Caco-2 (cell line): ENCODE data around the gene TRAPPC10. TPM values are rescaled to one million over a fixed set of nuclear protein-coding genes. Genes with fewer than 3 reads are reported as not detected.

Experiments
- BruUV-seq: library from RNA; stranded (reverse); fragments of 400-500 nt; replicated peaks from 2 replicates; lab custom pipeline; 2021; lab: Mats Ljungman, UMichigan
- CTCF ChIA-PET: fragments of 300-600 bp; sonication (Branson Sonifier 250); formaldehyde crosslinking; loops from one replicate; lab custom pipeline; 2022; ENCODE audit warnings: antibody characterized with exemption; lab: Charles Lee
- POLR2A ChIA-PET: fragments of 300-600 bp; sonication (Branson Sonifier 250); formaldehyde crosslinking; loops from one replicate; lab custom pipeline; 2022; ENCODE audit warnings: antibody characterized with exemption; lab: Charles Lee
- DNase-seq, 2 experiments: peaks; one replicate each; pipeline versions ENCODE4 v3.0.0 to v3.0.0-alpha.2; 2020 to 2022
- H3K27me3 ChIP-seq: replicated peaks from 2 replicates; pipeline ENCODE4 v1.6.0; 2011; ENCODE audit warnings: low read length; ENCODE audit not compliant: control insufficient read depth, insufficient read depth
- H3K36me3 ChIP-seq: 2 replicates; pipeline ENCODE4 v1.5.1; 2011; ENCODE audit warnings: low read length; ENCODE audit not compliant: control insufficient read depth, insufficient read depth
- H3K4me1 ChIP-seq: fragments of 250-450 bp; sonication (Bioruptor Pico); 2 replicates; pipeline ENCODE4 v1.5.1; 2020; ENCODE audit warnings: mild to moderate bottlenecking
- H3K4me3 ChIP-seq: 2 replicates; pipeline ENCODE4 v1.5.1; 2011; ENCODE audit warnings: low read depth, mild to moderate bottlenecking, control low read depth, low read length
- H3K9me3 ChIP-seq: fragments of 250-450 bp; sonication (Bioruptor Pico); 2 replicates; pipeline ENCODE4 v1.5.1; 2020; ENCODE audit warnings: mild to moderate bottlenecking, moderate library complexity
- H3K27ac Mint-ChIP-seq: one replicate; pipeline ENCODE4 v1.8.0; 2022; ENCODE audit warnings: mixed read lengths; ENCODE audit not compliant: unreplicated experiment
- H3K27me3 Mint-ChIP-seq: one replicate; pipeline ENCODE4 v1.8.0; 2022; ENCODE audit warnings: mixed read lengths; ENCODE audit not compliant: insufficient read depth, unreplicated experiment
- H3K36me3 Mint-ChIP-seq: one replicate; pipeline ENCODE4 v1.8.0; 2022; ENCODE audit warnings: mild to moderate bottlenecking, mixed read lengths; ENCODE audit not compliant: insufficient read depth, unreplicated experiment
- H3K4me1 Mint-ChIP-seq: one replicate; pipeline ENCODE4 v1.8.0; 2022; ENCODE audit warnings: low read depth, mixed read lengths; ENCODE audit not compliant: unreplicated experiment
- H3K4me3 Mint-ChIP-seq: one replicate; pipeline ENCODE4 v1.8.0; 2022; ENCODE audit warnings: mild to moderate bottlenecking, moderate library complexity, mixed read lengths; ENCODE audit not compliant: unreplicated experiment
- H3K9me3 Mint-ChIP-seq: one replicate; pipeline ENCODE4 v1.8.0; 2022; ENCODE audit warnings: mixed read lengths; ENCODE audit not compliant: unreplicated experiment
- CTCF ChIP-seq, 2 experiments: fragments of 200-600 bp in 1 of 2; IDR thresholded peaks; 1 replicate in 1 of 2; 2 replicates in 1 of 2; pipeline versions ENCODE4 v1.5.1 to v1.8.0; 2011 to 2022; ENCODE audit warnings: antibody characterized with exemption in 1 of 2, control low read depth in 1 of 2, inconsistent platforms in 1 of 2, low read depth in 1 of 2, low read length in 1 of 2, mild to moderate bottlenecking in 1 of 2, moderate library complexity in 1 of 2; ENCODE audit not compliant: insufficient read depth in 1 of 2, severe bottlenecking in 1 of 2, unreplicated experiment in 1 of 2
- intact Hi-C: fragments of 100-400 bp; cut with micrococcal nuclease; formaldehyde crosslinking; loops from one replicate; pipeline ENCODE4 v1.10.0; 2022; ENCODE audit not compliant: unreplicated experiment
- total RNA-seq: library from RNA; stranded (reverse); gene quantifications from 2 replicates; pipeline ENCODE4 v1.2.3, GENCODE V29; 2022

Gene TRAPPC10
- total RNA-seq, 1 experiment from 2014 or later: 43.4 TPM

- no peaks in the 10 kb centered on the region; the same call in 1 of the 2 replicates for H3K36me3 ChIP-seq
- no peaks in the 10 kb centered on the region for H3K9me3 Mint-ChIP-seq
- H3K9me3 ChIP-seq: no peaks in the 10 kb centered on the region
- peaks cover under 1% of the 10 kb centered on the region for H3K4me1 Mint-ChIP-seq
- TF ChIP-seq CTCF (IDR thresholded peaks at IDR 0.05; ENCODE audit: insufficient read depth in 1 of 2, low read depth in 1 of 2, low read length in 1 of 2, severe bottlenecking in 1 of 2, unreplicated experiment in 1 of 2): no peak
- H3K27me3 Mint-ChIP-seq: no peaks in the 10 kb centered on the region
- no peak overlapping the region for H3K27ac Mint-ChIP-seq
- H3K36me3 Mint-ChIP-seq: no peaks in the 10 kb centered on the region
- CTCF ChIA-PET: no interaction called here
- H3K4me3 ChIP-seq: no peak overlapping the region
- no peaks in the 10 kb centered on the region for H3K4me1 ChIP-seq
- BruUV-seq: no TSS peak
- no peaks in the 10 kb centered on the region for H3K27me3 ChIP-seq
- H3K4me3 Mint-ChIP-seq: no peak overlapping the region
- intact Hi-C loops: no loop called here
- POLR2A ChIA-PET: no interaction called here
- DNase-seq: no peak
Observed at GRCh38 chr21:43969115-43969444, 43.0 kb upstream of the TRAPPC10 start.

GRCh38 chr21:43970551-43970950 lies 41.6 kb upstream of the TRAPPC10 start:
- intact Hi-C loops: no loop called here
- no TSS peak for BruUV-seq
- Mint-ChIP-seq H3K27me3 (no peaks in the 10 kb centered on the region), H3K4me1 (peaks cover 12% of the 10 kb centered on the region), H3K36me3 (no peaks in the 10 kb centered on the region), H3K27ac (no peak overlapping the region), H3K9me3 (no peaks in the 10 kb centered on the region), H3K4me3 (no peak overlapping the region)
- no peaks in the 10 kb centered on the region for H3K4me1 ChIP-seq
- CTCF ChIA-PET: no interaction called here
- no peaks in the 10 kb centered on the region; the same call in 1 of the 2 replicates for H3K36me3 ChIP-seq
- no peak for TF ChIP-seq CTCF (IDR thresholded peaks at IDR 0.05; ENCODE audit: insufficient read depth in 1 of 2, low read depth in 1 of 2, low read length in 1 of 2, severe bottlenecking in 1 of 2, unreplicated experiment in 1 of 2)
- POLR2A ChIA-PET: no interaction called here
- no peaks in the 10 kb centered on the region for H3K27me3 ChIP-seq
- no peaks in the 10 kb centered on the region for H3K9me3 ChIP-seq
- DNase-seq: no peak
- H3K4me3 ChIP-seq: no peak overlapping the region

- Histone ChIP-seq H3K4me1 (no peaks in the 10 kb centered on the region), H3K4me3 (no peak overlapping the region), H3K36me3 (no peaks in the 10 kb centered on the region; the same call in 1 of the 2 replicates), H3K27me3 (no peaks in the 10 kb centered on the region), H3K9me3 (no peaks in the 10 kb centered on the region)
- no TSS peak for BruUV-seq
- Mint-ChIP-seq H3K27ac (no peak overlapping the region), H3K36me3 (no peaks in the 10 kb centered on the region), H3K4me1 (peaks cover 12% of the 10 kb centered on the region), H3K27me3 (no peaks in the 10 kb centered on the region), H3K4me3 (no peak overlapping the region), H3K9me3 (no peaks in the 10 kb centered on the region)
- ChIA-PET POLR2A (no interaction called here), CTCF (no interaction called here)
- no peak for DNase-seq
- intact Hi-C loops: no loop called here
- no peak for TF ChIP-seq CTCF (IDR thresholded peaks at IDR 0.05; ENCODE audit: insufficient read depth in 1 of 2, low read depth in 1 of 2, low read length in 1 of 2, severe bottlenecking in 1 of 2, unreplicated experiment in 1 of 2)
Observed at GRCh38 chr21:43971201-43971991, 40.7 kb upstream of the TRAPPC10 start.
